Astrocyte of the hippocampus (primary cell): Measurements from ENCODE around the gene KRTAP5-8.
"Not testable (repeated sequence)": the region's sequence is repeated elsewhere in the genome, so short reads cannot be mapped to it uniquely, and the experiment has no call there.

Experiments used
- DNase-seq: peaks from one replicate; pipeline ENCODE4 v3.0.0; 2011; ENCODE audit warnings: low read depth, low spot score

Gene KRTAP5-8

GRCh38 chr11:71572811-71573210 is 35.0 kb downstream of the KRTAP5-8 start:
- no peak for DNase-seq

- no peak for DNase-seq
These were observed 36.6 kb downstream of the KRTAP5-8 start for GRCh38 chr11:71574418-71574817.

GRCh38 chr11:71575723-71576424 is 38.0 kb downstream of the KRTAP5-8 start:
- DNase-seq, result no peak

- not testable (repeated sequence) for DNase-seq
These were observed 39.1 kb downstream of the KRTAP5-8 start for GRCh38 chr11:71576688-71577465.

GRCh38 chr11:71577469-71578004 is 39.7 kb downstream of the KRTAP5-8 start:
- no peak for DNase-seq

- not testable (repeated sequence) for DNase-seq
These were observed 41.7 kb downstream of the KRTAP5-8 start for GRCh38 chr11:71579513-71579912.

GRCh38 chr11:71580057-71581003 is 42.5 kb downstream of the KRTAP5-8 start:
- DNase-seq, result peak; percentile 82

- no peak for DNase-seq
These were observed 44.0 kb downstream of the KRTAP5-8 start for GRCh38 chr11:71581826-71582225.

- no peak for DNase-seq
These were observed 44.6 kb downstream of the KRTAP5-8 start, which contains the start of gene KRTAP5-11 for GRCh38 chr11:71582309-71582895. TSS of gene KRTAP5-11 (minus strand) at chr11:71582875. CDS start at chr11:71582837, 38 bp downstream.

GRCh38 chr11:71582969-71583368 is 45.1 kb downstream of the KRTAP5-8 start:
- not testable (repeated sequence) for DNase-seq

- DNase-seq, result not testable (repeated sequence)
These were observed 47.8 kb downstream of the KRTAP5-8 start for GRCh38 chr11:71585673-71586072.

- not testable (repeated sequence) for DNase-seq
These were observed 50.5 kb downstream of the KRTAP5-8 start for GRCh38 chr11:71588314-71588713.
